Fibroblast of pulmonary artery (primary cell): ENCODE results near the gene ELANE.

Experiments
- DNase-seq: peaks from one replicate; pipeline ENCODE4 v3.0.0-alpha.2; 2010; ENCODE audit warnings: low read depth
- H3K4me3 ChIP-seq: replicated peaks from 2 replicates; pipeline ENCODE4 v1.5.1; 2011; ENCODE audit warnings: low read depth, mild to moderate bottlenecking, control low read depth, low read length, moderate library complexity
- CTCF ChIP-seq: IDR thresholded peaks from 2 replicates; pipeline ENCODE4 v1.5.1; 2011; ENCODE audit warnings: mild to moderate bottlenecking, control low read depth, low read length, inconsistent platforms; ENCODE audit errors: missing control alignments

ELANE gene

GRCh38 chr19:881385-882071 is 29.4 kb downstream of the ELANE start:
- no peak for DNase-seq

GRCh38 chr19:882871-883497 is 30.9 kb downstream of the ELANE start:
- H3K4me3 ChIP-seq: no peak overlapping the region
- TF ChIP-seq CTCF: no peak
- no peak for DNase-seq

More at GRCh38 chr19:881385-882071, 29.4 kb downstream of the ELANE start:
- no peak overlapping the region for H3K4me3 ChIP-seq
- no peak for TF ChIP-seq CTCF

- no peak for DNase-seq
- TF ChIP-seq CTCF: no peak
- H3K4me3 ChIP-seq: no peak overlapping the region
Observed at GRCh38 chr19:883661-884211, 31.6 kb downstream of the ELANE start.

- TF ChIP-seq CTCF: no peak
- no peak for DNase-seq
- no peak overlapping the region for H3K4me3 ChIP-seq
Observed at GRCh38 chr19:884420-885211, 32.5 kb downstream of the ELANE start.

GRCh38 chr19:885536-886224 is 33.6 kb downstream of the ELANE start:
- no peak for TF ChIP-seq CTCF
- H3K4me3 ChIP-seq: no peak overlapping the region
- no peak for DNase-seq

GRCh38 chr19:887072-887471 is 35.0 kb downstream of the ELANE start:
- H3K4me3 ChIP-seq: no peak overlapping the region
- DNase-seq: peak; percentile 67
- no peak for TF ChIP-seq CTCF
